Measurements from ENCODE around the gene LPAR2. TPM values are rescaled to one million over a fixed set of nuclear protein-coding genes. Genes with fewer than 3 reads are reported as not detected.

The LPAR2 gene
- total and polyA plus RNA-seq, 4 donors, result 5.1 to 42.4 (median 19.5) TPM

- Histone ChIP-seq H3K36me3 (ENCODE audit: control insufficient read depth in 4 of 4, insufficient read depth in 4 of 4, low read length in 4 of 4) (peaks cover 11 to 32% (median 22%) of the 10 kb centered on the region in 4 donors), H3K4me1 (ENCODE audit: control insufficient read depth in 5 of 5, insufficient read depth in 5 of 5, low read length in 5 of 5) (peaks cover 0 to 13% (median 10%) of the 10 kb centered on the region in 5 donors), H3K27ac (ENCODE audit: low read depth in 1 of 2, low read length in 1 of 2) (no peak overlapping the region), H3K9me3 (ENCODE audit: control insufficient read depth in 4 of 4, insufficient read depth in 3 of 4, low read length in 3 of 4) (no peaks in the 10 kb centered on the region), H3K9ac (ENCODE audit: insufficient read depth in 1 of 2, low read length in 2 of 2) (no peak overlapping the region), H3K27me3 (ENCODE audit: control insufficient read depth in 3 of 3, insufficient read depth in 3 of 3, low read length in 2 of 3) (no peaks in the 10 kb centered on the region), H3K4me3 (no peak overlapping the region)
- ATAC-seq (ENCODE audit: insufficient read depth, low FRiP score) (no peak), DNase-seq (no peak)
- 74 to 79% methylated on average over 18 of the region's 18 CpGs for whole genome bisulfite sequencing, 2 donors
- no peak for TF ChIP-seq CTCF (IDR thresholded peaks at IDR 0.05; ENCODE audit: control extremely low read depth, extremely low read depth)
These were observed 33.7 kb upstream of the LPAR2 start for GRCh38 chr19:19661675-19662251.

GRCh38 chr19:19661141-19661674, 33.2 kb upstream of the LPAR2 start:
- no peak overlapping the region for H3K4me3 ChIP-seq
- no peaks in the 10 kb centered on the region for H3K9me3 ChIP-seq (ENCODE audit: control insufficient read depth in 4 of 4, insufficient read depth in 3 of 4, low read length in 3 of 4)
- peaks cover 11 to 38% (median 25%) of the 10 kb centered on the region in 4 donors for H3K36me3 ChIP-seq (ENCODE audit: control insufficient read depth in 4 of 4, insufficient read depth in 4 of 4, low read length in 4 of 4)
- H3K9ac ChIP-seq (ENCODE audit: insufficient read depth in 1 of 2, low read length in 2 of 2), result no peak overlapping the region
- ATAC-seq (ENCODE audit: insufficient read depth, low FRiP score) (no peak), DNase-seq (no peak)
- no peak for TF ChIP-seq CTCF (IDR thresholded peaks at IDR 0.05; ENCODE audit: control extremely low read depth, extremely low read depth)
- peaks cover 0 to 13% (median 10%) of the 10 kb centered on the region in 5 donors for H3K4me1 ChIP-seq (ENCODE audit: control insufficient read depth in 5 of 5, insufficient read depth in 5 of 5, low read length in 5 of 5)
- 89 to 91% methylated on average over 10 of the region's 10 CpGs for WGBS, 2 donors
- no peak overlapping the region for H3K27ac ChIP-seq (ENCODE audit: low read depth in 1 of 2, low read length in 1 of 2)
- no peaks in the 10 kb centered on the region for H3K27me3 ChIP-seq (ENCODE audit: control insufficient read depth in 3 of 3, insufficient read depth in 3 of 3, low read length in 2 of 3)

- 88 to 96% methylated on average over 17 of the region's 17 CpGs for WGBS, 2 donors
- no peak for DNase-seq
These were observed 31.7 kb upstream of the LPAR2 start for GRCh38 chr19:19659646-19660245.

More at GRCh38 chr19:19659646-19660245, 31.7 kb upstream of the LPAR2 start:
- Histone ChIP-seq H3K27ac (ENCODE audit: low read depth in 1 of 2, low read length in 1 of 2) (no peak overlapping the region), H3K4me3 (no peak overlapping the region), H3K36me3 (ENCODE audit: control insufficient read depth in 4 of 4, insufficient read depth in 4 of 4, low read length in 4 of 4) (peaks cover 17 to 53% (median 37%) of the 10 kb centered on the region in 4 donors), H3K9ac (ENCODE audit: insufficient read depth in 1 of 2, low read length in 2 of 2) (no peak overlapping the region), H3K9me3 (ENCODE audit: control insufficient read depth in 4 of 4, insufficient read depth in 3 of 4, low read length in 3 of 4) (no peaks in the 10 kb centered on the region), H3K4me1 (ENCODE audit: control insufficient read depth in 5 of 5, insufficient read depth in 5 of 5, low read length in 5 of 5) (peaks cover 0 to 13% (median 10%) of the 10 kb centered on the region in 5 donors), H3K27me3 (ENCODE audit: control insufficient read depth in 3 of 3, insufficient read depth in 3 of 3, low read length in 2 of 3) (no peaks in the 10 kb centered on the region)
- ATAC-seq (ENCODE audit: insufficient read depth, low FRiP score), result no peak
- TF ChIP-seq CTCF (IDR thresholded peaks at IDR 0.05; ENCODE audit: control extremely low read depth, extremely low read depth), result no peak

Data from lung (tissue), 12 donors.